ENCODE results near the gene EIF4B. TPM values are rescaled to one million over a fixed set of nuclear protein-coding genes. Genes with fewer than 3 reads are reported as not detected.

EIF4B gene
- total and polyA plus RNA-seq, 8 donors = 72.8 to 522 (median 418) TPM

DNA sequence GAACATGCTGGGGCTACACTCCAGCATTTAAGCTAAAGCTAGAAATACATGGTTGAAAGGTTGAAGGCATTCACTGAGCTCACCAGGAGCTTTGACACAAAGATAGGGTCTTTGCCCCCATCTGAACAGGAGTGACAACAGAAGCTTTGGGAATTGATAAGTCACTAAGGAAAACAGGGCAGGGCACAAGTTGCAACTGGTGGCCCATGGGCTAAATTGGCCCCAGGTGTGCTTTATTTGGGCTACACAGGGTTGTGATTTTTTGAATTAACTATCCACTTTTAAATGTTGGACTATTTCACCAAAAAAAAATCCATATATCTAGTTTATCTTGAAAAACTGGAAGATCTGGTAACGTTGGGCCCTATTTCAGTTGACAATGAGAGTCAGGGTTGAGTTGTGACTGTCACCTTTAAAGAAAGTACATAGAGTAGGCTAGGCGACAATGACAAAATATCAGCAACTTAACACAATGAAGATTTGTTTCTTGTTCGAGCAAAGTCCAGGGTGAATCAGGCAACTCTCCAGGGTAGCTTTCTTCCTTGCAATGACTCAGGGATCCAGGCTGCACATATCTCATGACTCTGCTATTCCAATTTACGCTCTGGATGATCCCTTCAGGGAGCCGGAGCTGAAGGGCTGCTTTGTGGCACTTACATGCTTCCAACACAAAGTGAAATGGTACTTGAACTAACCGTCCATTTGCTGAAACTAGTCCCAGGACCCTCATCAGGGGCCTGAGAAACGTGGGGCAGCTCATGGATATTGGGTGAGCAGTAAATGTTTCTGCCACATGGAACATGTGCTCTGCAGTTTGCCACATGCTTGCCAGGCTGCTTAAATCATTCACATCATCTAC lies 13.3 kb upstream of the EIF4B start:
- 46 to 53% methylated on average over 7 of the region's 7 CpGs for WGBS, 2 donors
- no peaks in the 10 kb centered on the region for H3K27me3 ChIP-seq
- intact Hi-C loops (cut with DNase I) = no loop called here
- FAIRE-seq (no peak), DNase-seq (no peak), ATAC-seq (peak; percentile 46 to 87 (median 82))
- TF ChIP-seq, protein P1, sequence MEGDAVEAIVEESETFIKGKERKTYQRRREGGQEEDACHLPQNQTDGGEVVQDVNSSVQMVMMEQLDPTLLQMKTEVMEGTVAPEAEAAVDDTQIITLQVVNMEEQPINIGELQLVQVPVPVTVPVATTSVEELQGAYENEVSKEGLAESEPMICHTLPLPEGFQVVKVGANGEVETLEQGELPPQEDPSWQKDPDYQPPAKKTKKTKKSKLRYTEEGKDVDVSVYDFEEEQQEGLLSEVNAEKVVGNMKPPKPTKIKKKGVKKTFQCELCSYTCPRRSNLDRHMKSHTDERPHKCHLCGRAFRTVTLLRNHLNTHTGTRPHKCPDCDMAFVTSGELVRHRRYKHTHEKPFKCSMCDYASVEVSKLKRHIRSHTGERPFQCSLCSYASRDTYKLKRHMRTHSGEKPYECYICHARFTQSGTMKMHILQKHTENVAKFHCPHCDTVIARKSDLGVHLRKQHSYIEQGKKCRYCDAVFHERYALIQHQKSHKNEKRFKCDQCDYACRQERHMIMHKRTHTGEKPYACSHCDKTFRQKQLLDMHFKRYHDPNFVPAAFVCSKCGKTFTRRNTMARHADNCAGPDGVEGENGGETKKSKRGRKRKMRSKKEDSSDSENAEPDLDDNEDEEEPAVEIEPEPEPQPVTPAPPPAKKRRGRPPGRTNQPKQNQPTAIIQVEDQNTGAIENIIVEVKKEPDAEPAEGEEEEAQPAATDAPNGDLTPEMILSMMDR (IDR thresholded peaks at IDR 0.05) = no peak
- peak overlapping the region in 3 of 4 donors; percentile 15 to 64 (median 48) for H3K27ac ChIP-seq
- H3K9me3 ChIP-seq = no peaks in the 10 kb centered on the region
- no peaks in the 10 kb centered on the region for H3K4me1 ChIP-seq
- no peak overlapping the region for H3K4me3 ChIP-seq
- no peaks in the 10 kb centered on the region for H3K36me3 ChIP-seq

DNA sequence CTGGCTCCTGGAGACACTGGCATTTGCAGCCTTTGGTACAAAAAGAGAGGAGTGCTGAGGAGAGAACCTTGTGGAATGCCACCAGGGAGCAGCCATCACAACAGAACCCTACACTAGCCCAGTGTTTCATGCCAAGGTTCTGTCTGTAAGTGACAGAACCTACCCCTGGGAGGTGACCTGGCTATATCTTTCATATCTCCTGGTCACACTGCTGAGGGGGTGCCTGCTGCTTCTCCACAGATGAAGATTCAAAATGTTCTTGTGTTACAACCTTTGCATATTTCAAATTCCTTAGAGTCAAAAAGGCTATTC lies 12.7 kb upstream of the EIF4B start:
- DNase-seq (peak in 1 of 6 donors; percentile 8), FAIRE-seq (no peak), ATAC-seq (peak in 3 of 4 donors; percentile 24 to 49 (median 40))
- intact Hi-C loops (cut with DNase I) = no loop called here
- no peak overlapping the region for H3K4me3 ChIP-seq
- H3K27ac ChIP-seq = peak overlapping the region in 3 of 4 donors; percentile 15 to 64 (median 48)
- H3K36me3 ChIP-seq = no peaks in the 10 kb centered on the region
- H3K9me3 ChIP-seq = no peaks in the 10 kb centered on the region
- TF ChIP-seq, protein P1 (IDR thresholded peaks at IDR 0.05) = no peak
- H3K4me1 ChIP-seq = no peaks in the 10 kb centered on the region
- H3K27me3 ChIP-seq = no peaks in the 10 kb centered on the region

DNA sequence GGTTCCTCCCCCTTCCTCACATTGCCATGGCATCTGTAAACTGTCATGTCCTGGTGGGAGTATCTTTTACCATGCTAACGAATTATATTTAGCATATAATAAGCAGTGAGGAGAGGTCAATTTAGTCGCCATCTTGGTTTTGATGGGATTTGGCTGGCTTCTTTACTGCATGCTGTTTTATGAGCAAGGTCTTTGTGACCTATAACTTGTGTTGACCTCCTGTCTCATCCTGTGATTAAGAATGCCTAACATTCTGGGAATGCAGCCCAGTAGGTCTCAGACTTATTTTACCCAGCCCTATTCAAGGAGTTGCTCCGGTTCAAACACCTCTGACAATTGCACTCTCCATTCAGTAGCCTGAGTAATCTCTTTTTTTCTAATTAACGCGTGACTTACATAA lies 2.1 kb upstream of the EIF4B start:
- intact Hi-C loops (cut with DNase I) = no loop called here
- peaks cover 8 to 21% (median 14%) of the 10 kb centered on the region in 3 donors for H3K4me1 ChIP-seq
- DNase-seq = no peak
- FAIRE-seq = no peak
- no peaks in the 10 kb centered on the region for H3K27me3 ChIP-seq
- no peak for ATAC-seq
- H3K4me3 ChIP-seq = no peak overlapping the region
- H3K36me3 ChIP-seq = no peaks in the 10 kb centered on the region
- no peak overlapping the region for H3K27ac ChIP-seq
- TF ChIP-seq, protein P1 (IDR thresholded peaks at IDR 0.05) = no peak
- 61 to 65% methylated on average over 5 of the region's 5 CpGs for WGBS, 2 donors
- no peaks in the 10 kb centered on the region for H3K9me3 ChIP-seq

DNA sequence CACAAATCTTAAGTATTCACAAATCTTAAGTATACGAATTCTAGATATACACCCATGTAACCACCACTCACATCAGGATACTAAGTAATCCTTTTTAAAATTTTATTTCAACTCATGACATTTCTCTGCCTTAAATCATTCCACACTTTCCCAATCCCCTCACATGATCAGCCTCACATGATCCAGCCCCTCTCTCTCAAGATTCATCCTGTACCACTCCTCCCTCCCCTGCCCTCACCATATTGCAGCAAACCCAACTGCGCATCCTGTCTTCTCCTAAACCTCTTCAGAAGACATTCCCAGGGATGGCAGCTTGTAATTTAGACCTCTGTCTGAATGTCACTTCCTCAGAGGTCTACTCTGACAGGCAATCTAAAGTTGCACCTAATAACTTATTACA lies 1.7 kb upstream of the EIF4B start:
- no peak for DNase-seq
- FAIRE-seq = no peak
- Histone ChIP-seq H3K36me3 (no peaks in the 10 kb centered on the region), H3K4me3 (no peak overlapping the region), H3K9me3 (no peaks in the 10 kb centered on the region), H3K27me3 (no peaks in the 10 kb centered on the region), H3K4me1 (peaks cover 12 to 23% (median 18%) of the 10 kb centered on the region in 3 donors), H3K27ac (no peak overlapping the region)
- no peak for ATAC-seq
- intact Hi-C loops (cut with DNase I) = no loop called here
- TF ChIP-seq, protein P1 (IDR thresholded peaks at IDR 0.05) = no peak
- 79 to 84% methylated on average over 2 of the region's 2 CpGs for WGBS, 2 donors

Measured in pancreas (tissue), 10 donors.